GM12864 (cell line): ENCODE data around the gene TTC33.

ENCODE experiments used
- DNase-seq: peaks from one replicate; pipeline ENCODE4 v3.0.0-alpha.2; 2011; ENCODE audit warnings: low read depth
- H3K4me3 ChIP-seq: 2 replicates; pipeline ENCODE4 v1.5.1; 2011; ENCODE audit warnings: mild to moderate bottlenecking, low read depth, low read length, control low read depth
- TF ChIP-seq, protein P1 (sequence below): IDR thresholded peaks from 2 replicates; pipeline ENCODE4 v1.5.1; 2011; ENCODE audit warnings: low read depth, mild to moderate bottlenecking, moderate library complexity, low read length, control low read depth, inconsistent platforms; ENCODE audit errors: missing control alignments

TTC33 gene

DNA sequence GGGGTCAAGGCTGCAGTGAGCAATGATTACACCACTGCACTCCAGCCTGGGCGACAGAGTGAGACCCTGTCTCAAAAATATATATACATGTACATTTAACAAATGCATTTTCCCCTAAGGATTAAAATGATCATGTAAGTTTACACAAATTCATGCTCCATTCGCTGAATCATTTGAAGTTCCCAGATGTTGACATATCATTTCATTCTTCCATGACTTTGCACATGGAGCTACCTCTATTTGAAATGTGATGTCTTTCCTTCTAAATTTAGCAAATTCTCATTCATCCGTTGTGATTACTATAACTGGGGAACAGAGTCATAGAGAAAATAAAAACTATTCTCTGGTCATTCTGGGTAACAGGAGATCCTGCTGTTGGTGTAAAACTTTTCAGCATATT, 65.5 kb downstream of the TTC33 start:
- TF ChIP-seq, protein P1, sequence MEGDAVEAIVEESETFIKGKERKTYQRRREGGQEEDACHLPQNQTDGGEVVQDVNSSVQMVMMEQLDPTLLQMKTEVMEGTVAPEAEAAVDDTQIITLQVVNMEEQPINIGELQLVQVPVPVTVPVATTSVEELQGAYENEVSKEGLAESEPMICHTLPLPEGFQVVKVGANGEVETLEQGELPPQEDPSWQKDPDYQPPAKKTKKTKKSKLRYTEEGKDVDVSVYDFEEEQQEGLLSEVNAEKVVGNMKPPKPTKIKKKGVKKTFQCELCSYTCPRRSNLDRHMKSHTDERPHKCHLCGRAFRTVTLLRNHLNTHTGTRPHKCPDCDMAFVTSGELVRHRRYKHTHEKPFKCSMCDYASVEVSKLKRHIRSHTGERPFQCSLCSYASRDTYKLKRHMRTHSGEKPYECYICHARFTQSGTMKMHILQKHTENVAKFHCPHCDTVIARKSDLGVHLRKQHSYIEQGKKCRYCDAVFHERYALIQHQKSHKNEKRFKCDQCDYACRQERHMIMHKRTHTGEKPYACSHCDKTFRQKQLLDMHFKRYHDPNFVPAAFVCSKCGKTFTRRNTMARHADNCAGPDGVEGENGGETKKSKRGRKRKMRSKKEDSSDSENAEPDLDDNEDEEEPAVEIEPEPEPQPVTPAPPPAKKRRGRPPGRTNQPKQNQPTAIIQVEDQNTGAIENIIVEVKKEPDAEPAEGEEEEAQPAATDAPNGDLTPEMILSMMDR, result no peak
- DNase-seq, result no peak
- H3K4me3 ChIP-seq, result no peak overlapping the region

DNA sequence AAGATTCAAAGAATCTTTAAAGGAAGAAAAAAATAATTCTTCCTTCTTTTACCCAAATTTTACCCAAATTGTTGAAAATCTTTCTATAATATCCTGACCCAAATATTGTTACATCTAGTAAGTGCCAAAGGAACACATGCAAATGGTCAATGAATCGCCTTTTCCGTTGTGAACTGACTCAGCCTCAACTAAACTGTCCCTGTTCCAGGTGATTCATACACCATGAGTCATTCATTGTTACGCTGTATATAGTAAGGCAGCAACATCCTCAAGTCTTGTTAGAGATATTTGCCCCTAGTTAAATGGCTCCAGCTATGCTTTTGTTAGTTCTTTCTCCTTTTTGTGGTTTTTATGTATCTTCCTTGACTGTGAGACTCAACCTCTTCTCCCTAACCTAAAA, 66.3 kb downstream of the TTC33 start:
- no peak overlapping the region for H3K4me3 ChIP-seq
- no peak for DNase-seq
- TF ChIP-seq, protein P1, result no peak

- TF ChIP-seq, protein P1, result no peak
- no peak for DNase-seq
- no peak overlapping the region for H3K4me3 ChIP-seq
Measured at GRCh38 chr5:40688996-40689395, 66.8 kb downstream of the TTC33 start.

- TF ChIP-seq, protein P1, result peak; percentile 83
- DNase-seq, result peak; percentile 70
- no peak overlapping the region for H3K4me3 ChIP-seq
Measured at GRCh38 chr5:40688127-40688761, 67.5 kb downstream of the TTC33 start.

- TF ChIP-seq, protein P1, result no peak
- no peak for DNase-seq
- H3K4me3 ChIP-seq, result no peak overlapping the region
Measured at GRCh38 chr5:40687321-40687720, 68.4 kb downstream of the TTC33 start.

GRCh38 chr5:40685976-40686486, 69.7 kb downstream of the TTC33 start:
- DNase-seq, result no peak
- TF ChIP-seq, protein P1, result no peak
- H3K4me3 ChIP-seq, result no peak overlapping the region

- TF ChIP-seq, protein P1, result no peak
- H3K4me3 ChIP-seq, result no peak overlapping the region
- no peak for DNase-seq
Measured at GRCh38 chr5:40685193-40685592, 70.6 kb downstream of the TTC33 start.
